ENCODE data around the gene THBS3.
A peak's percentile ranks its signal among the peaks of the same experiment; 100 is the strongest.
"Not testable (repeated sequence)": the region's sequence is repeated elsewhere in the genome, so short reads cannot be mapped to it uniquely, and the experiment has no call there.

The THBS3 gene

GRCh38 chr1:155172732-155173477, 34.8 kb downstream of the THBS3 start, which contains the start of gene KRTCAP2:
TSS of gene KRTCAP2 (minus strand) at chr1:155173304. CDS start at chr1:155173224, 80 bp downstream.
- DNase-seq, result peak; percentile 98 to 99

- no peak for DNase-seq
Observed at GRCh38 chr1:155171836-155172731, 35.6 kb downstream of the THBS3 start.

- DNase-seq, result no peak
Observed at GRCh38 chr1:155170806-155171205, 36.9 kb downstream of the THBS3 start.

- no peak for DNase-seq
Observed at GRCh38 chr1:155170101-155170785, 37.5 kb downstream of the THBS3 start.

- no peak for DNase-seq
Observed at GRCh38 chr1:155169541-155169940, 38.2 kb downstream of the THBS3 start.

GRCh38 chr1:155168456-155169210, 39.1 kb downstream of the THBS3 start:
- no peak for DNase-seq

GRCh38 chr1:155168105-155168445, 39.6 kb downstream of the THBS3 start:
- not testable (repeated sequence) for DNase-seq

- DNase-seq, result peak; percentile 69 to 73
Observed at GRCh38 chr1:155167166-155168104, 40.3 kb downstream of the THBS3 start.

GRCh38 chr1:155166471-155167165, 41.1 kb downstream of the THBS3 start:
- DNase-seq, result no peak

GRCh38 chr1:155166051-155166470, 41.6 kb downstream of the THBS3 start:
- no peak for DNase-seq

GRCh38 chr1:155164625-155165024, 43.1 kb downstream of the THBS3 start:
- not testable (repeated sequence) for DNase-seq

GRCh38 chr1:155163785-155164184, 43.9 kb downstream of the THBS3 start:
- not testable (repeated sequence) for DNase-seq

GRCh38 chr1:155162631-155163030, 45.1 kb downstream of the THBS3 start:
- DNase-seq, result not testable (repeated sequence)

- no peak for DNase-seq
Observed at GRCh38 chr1:155160128-155160527, 47.6 kb downstream of the THBS3 start.

- DNase-seq, result no peak
Observed at GRCh38 chr1:155158991-155159390, 48.7 kb downstream of the THBS3 start.

- DNase-seq, result not testable (repeated sequence)
Observed at GRCh38 chr1:155155996-155156643, 51.6 kb downstream of the THBS3 start.

Measured in NCI-H187 (cell line).